ENCODE measurements around the gene IQSEC1. TPM values are rescaled to one million over a fixed set of nuclear protein-coding genes. Genes with fewer than 3 reads are reported as not detected.

IQSEC1 gene
- total and polyA plus RNA-seq, 9 of the 15 experiments (the other 6 are each of a cell fraction or from before 2014, with no cell fraction given) = 0.56 to 39.0 (median 6.8) TPM

- TF ChIP-seq RAD21 (CRISPR knock-in tag; conservative IDR thresholded peaks at IDR 0.05 in 1 of 2, IDR thresholded peaks at IDR 0.05 in 1 of 2) (no peak), PHF8 (IDR thresholded peaks at IDR 0.05; ENCODE audit: borderline replicate concordance, low read length) (peak; percentile 45; the same call in 1 of the 2 replicates), PCBP2 (IDR thresholded peaks at IDR 0.05; ENCODE audit: low read depth, low read length, poor library complexity, severe bottlenecking) (no peak), NRF1 (conservative IDR thresholded peaks at IDR 0.05 in 1 of 2, IDR thresholded peaks at IDR 0.05 in 1 of 2) (peak; percentile 67 to 74), CHD4 (IDR thresholded peaks at IDR 0.05; ENCODE audit: insufficient read depth, insufficient replicate concordance, low read depth, low read length, poor library complexity, severe bottlenecking) (no peak), TEAD4 (IDR thresholded peaks at IDR 0.05; ENCODE audit: low read length) (peak; percentile 94), TEAD4 (CRISPR knock-in tag; IDR thresholded peaks at IDR 0.05; ENCODE audit: borderline replicate concordance) (no peak), HDAC6 (IDR thresholded peaks at IDR 0.05; ENCODE audit: low read depth, low read length) (no peak), HDGF (IDR thresholded peaks at IDR 0.05) (peak; percentile 27; the same call in 1 of the 2 replicates), ZKSCAN3 (CRISPR knock-in tag; IDR thresholded peaks at IDR 0.05) (no peak), GATA2 (CRISPR knock-in tag; IDR thresholded peaks at IDR 0.05) (peak; percentile 95), ARID3B (CRISPR knock-in tag; IDR thresholded peaks at IDR 0.05; ENCODE audit: borderline replicate concordance) (no peak), ZNF639 (CRISPR knock-in tag; conservative IDR thresholded peaks at IDR 0.05 in 1 of 2, IDR thresholded peaks at IDR 0.05 in 1 of 2) (peak in 1 of 2 experiments; percentile 77; a peak in 2 of 4 replicates), MTA3 (IDR thresholded peaks at IDR 0.05; ENCODE audit: borderline replicate concordance) (no peak; the same call in 1 of the 2 replicates), FOXK1 (CRISPR knock-in tag; IDR thresholded peaks at IDR 0.05; ENCODE audit: borderline replicate concordance) (no peak), PPARD (CRISPR knock-in tag; IDR thresholded peaks at IDR 0.05) (no peak), TBP (optimal IDR thresholded peaks at IDR 0.05; ENCODE audit: low read depth, low read length) (peak; percentile 68), ARID1B (IDR thresholded peaks at IDR 0.05) (peak; percentile 97), ZNF780A (CRISPR knock-in tag; IDR thresholded peaks at IDR 0.05) (no peak)
- TF ChIP-seq, protein P1, sequence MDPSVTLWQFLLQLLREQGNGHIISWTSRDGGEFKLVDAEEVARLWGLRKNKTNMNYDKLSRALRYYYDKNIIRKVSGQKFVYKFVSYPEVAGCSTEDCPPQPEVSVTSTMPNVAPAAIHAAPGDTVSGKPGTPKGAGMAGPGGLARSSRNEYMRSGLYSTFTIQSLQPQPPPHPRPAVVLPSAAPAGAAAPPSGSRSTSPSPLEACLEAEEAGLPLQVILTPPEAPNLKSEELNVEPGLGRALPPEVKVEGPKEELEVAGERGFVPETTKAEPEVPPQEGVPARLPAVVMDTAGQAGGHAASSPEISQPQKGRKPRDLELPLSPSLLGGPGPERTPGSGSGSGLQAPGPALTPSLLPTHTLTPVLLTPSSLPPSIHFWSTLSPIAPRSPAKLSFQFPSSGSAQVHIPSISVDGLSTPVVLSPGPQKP (CRISPR knock-in tag; IDR thresholded peaks at IDR 0.05) = no peak
- TF ChIP-seq, protein P2, sequence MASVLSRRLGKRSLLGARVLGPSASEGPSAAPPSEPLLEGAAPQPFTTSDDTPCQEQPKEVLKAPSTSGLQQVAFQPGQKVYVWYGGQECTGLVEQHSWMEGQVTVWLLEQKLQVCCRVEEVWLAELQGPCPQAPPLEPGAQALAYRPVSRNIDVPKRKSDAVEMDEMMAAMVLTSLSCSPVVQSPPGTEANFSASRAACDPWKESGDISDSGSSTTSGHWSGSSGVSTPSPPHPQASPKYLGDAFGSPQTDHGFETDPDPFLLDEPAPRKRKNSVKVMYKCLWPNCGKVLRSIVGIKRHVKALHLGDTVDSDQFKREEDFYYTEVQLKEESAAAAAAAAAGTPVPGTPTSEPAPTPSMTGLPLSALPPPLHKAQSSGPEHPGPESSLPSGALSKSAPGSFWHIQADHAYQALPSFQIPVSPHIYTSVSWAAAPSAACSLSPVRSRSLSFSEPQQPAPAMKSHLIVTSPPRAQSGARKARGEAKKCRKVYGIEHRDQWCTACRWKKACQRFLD (CRISPR knock-in tag; IDR thresholded peaks at IDR 0.05) = peak; percentile 83; the same call in 1 of the 2 replicates
Measured at GRCh38 chr3:12953201-12953995, 119.8 kb downstream of the IQSEC1 start (continued).
